CD4-positive, alpha-beta T cell (primary cell): ENCODE measurements around the gene GDAP2. TPM values are rescaled to one million over a fixed set of nuclear protein-coding genes. Genes with fewer than 3 reads are reported as not detected.
"Not testable (repeated sequence)": the region's sequence is repeated elsewhere in the genome, so short reads cannot be mapped to it uniquely, and the experiment has no call there.

Experiments
- ATAC-seq: fragments of 200-7000 bp; cut with Tn5 transposase; one replicate; pipeline ENCODE4 v1.10.0; 2022; ENCODE audit warnings: mild to moderate bottlenecking; ENCODE audit not compliant: poor library complexity
- CTCF ChIA-PET: fragments of 350-600 bp; sonication (Branson Sonifier 250); formaldehyde crosslinking; loops from one replicate; lab custom pipeline; 2021; ENCODE audit warnings: antibody characterized with exemption, inconsistent platforms; lab: Charles Lee
- POLR2A ChIA-PET: fragments of 350-600 bp; sonication (Branson Sonifier 250); formaldehyde crosslinking; loops from one replicate; lab custom pipeline; 2021; ENCODE audit warnings: antibody characterized with exemption, inconsistent platforms; lab: Charles Lee
- DNase-seq, 14 experiments: peaks; one replicate each; pipeline ENCODE4 v3.0.0-alpha.2; 2013 to 2020; ENCODE audit warnings: mixed read lengths in 2 of 14
- H3K27ac ChIP-seq, 2 donors: one replicate each; pipeline versions ENCODE4 v1.5.1 to v1.7.0; 2013; ENCODE audit warnings: low read length in 2 of 2, low read depth in 1 of 2, mild to moderate bottlenecking in 1 of 2
- H3K27me3 ChIP-seq, 2 experiments: 1 replicate in 1 of 2; 2 replicates in 1 of 2; pipeline versions ENCODE4 v1.6.1 to v1.7.0; 2013; ENCODE audit warnings: low read length in 2 of 2, control low read depth in 1 of 2, mild to moderate bottlenecking in 1 of 2, moderate library complexity in 1 of 2; ENCODE audit not compliant: insufficient read depth in 2 of 2, control insufficient read depth in 1 of 2
- H3K36me3 ChIP-seq: one replicate; pipeline ENCODE4 v1.6.1; 2013; ENCODE audit warnings: low read length, control low read depth; ENCODE audit not compliant: insufficient read depth
- H3K4me1 ChIP-seq: one replicate; pipeline ENCODE4 v1.6.1; 2013; ENCODE audit warnings: low read length, control low read depth; ENCODE audit not compliant: insufficient read depth
- H3K4me3 ChIP-seq: one replicate; pipeline ENCODE4 v1.5.1; 2013; ENCODE audit warnings: mild to moderate bottlenecking, low read length, moderate library complexity
- H3K9me3 ChIP-seq, 2 experiments: 1 replicate in 1 of 2; 2 replicates in 1 of 2; pipeline versions ENCODE4 v1.6.1 to v1.7.0; 2013; ENCODE audit warnings: low read length in 2 of 2, mild to moderate bottlenecking in 2 of 2, control low read depth in 1 of 2, moderate library complexity in 1 of 2; ENCODE audit not compliant: control insufficient read depth in 1 of 2, insufficient read depth in 1 of 2
- H3K27ac Mint-ChIP-seq: one replicate; pipeline ENCODE4 v1.8.0; 2020; ENCODE audit warnings: mixed read lengths
- H3K27me3 Mint-ChIP-seq: one replicate; pipeline ENCODE4 v1.8.0; 2021; ENCODE audit warnings: mixed read lengths
- H3K36me3 Mint-ChIP-seq: one replicate; pipeline ENCODE4 v1.8.0; 2021; ENCODE audit warnings: low read depth, mixed read lengths
- H3K4me1 Mint-ChIP-seq: one replicate; pipeline ENCODE4 v1.8.0; 2021; ENCODE audit warnings: low read depth, mixed read lengths
- H3K4me3 Mint-ChIP-seq: one replicate; pipeline ENCODE4 v1.8.0; 2020; ENCODE audit warnings: mild to moderate bottlenecking, mixed read lengths
- H3K9me3 Mint-ChIP-seq: one replicate; pipeline ENCODE4 v1.8.0; 2020; ENCODE audit warnings: mixed read lengths
- CTCF ChIP-seq: fragments of 200-600 bp; IDR thresholded peaks from one replicate; pipeline ENCODE4 v1.8.0; 2022; ENCODE audit warnings: antibody characterized with exemption, mild to moderate bottlenecking
- intact Hi-C, 2 experiments: fragments of 100-400 bp; cut with DNase I in 1 of 2; cut with micrococcal nuclease in 1 of 2; formaldehyde crosslinking; loops; one replicate each; pipeline versions ENCODE4 v1.15.1 to v1.9.0; 2023 to 2025; cut with DNase I, micrococcal nuclease
- total RNA-seq, 174 experiments: library from RNA in 2 of 174; stranded (reverse) in 2 of 174; gene quantifications; one replicate each; pipeline ENCODE4 v1.2.3 and lab custom pipeline; 2021 to 2026

The GDAP2 gene
- total RNA-seq, 2 experiments from 2014 or later, result 18.1 to 18.9 TPM

GRCh38 chr1:117846674-117847425, 82.6 kb downstream of the GDAP2 start:
- POLR2A ChIA-PET, result no interaction called here
- Mint-ChIP-seq H3K27me3 (no peaks in the 10 kb centered on the region), H3K4me1 (no peaks in the 10 kb centered on the region), H3K4me3 (no peak overlapping the region), H3K36me3 (peaks cover 49% of the 10 kb centered on the region), H3K9me3 (peaks cover 23% of the 10 kb centered on the region), H3K27ac (no peak overlapping the region)
- ATAC-seq (no peak), DNase-seq (no peak)
- CTCF ChIA-PET, result no interaction called here
- Histone ChIP-seq H3K27me3 (no peaks in the 10 kb centered on the region), H3K27ac (no peak overlapping the region), H3K4me1 (no peaks in the 10 kb centered on the region), H3K9me3 (peaks cover 0 to 5% of the 10 kb centered on the region in 2 experiments), H3K4me3 (no peak overlapping the region), H3K36me3 (no peaks in the 10 kb centered on the region)
- TF ChIP-seq CTCF, result no peak
- intact Hi-C loops, result no loop called here

DNA sequence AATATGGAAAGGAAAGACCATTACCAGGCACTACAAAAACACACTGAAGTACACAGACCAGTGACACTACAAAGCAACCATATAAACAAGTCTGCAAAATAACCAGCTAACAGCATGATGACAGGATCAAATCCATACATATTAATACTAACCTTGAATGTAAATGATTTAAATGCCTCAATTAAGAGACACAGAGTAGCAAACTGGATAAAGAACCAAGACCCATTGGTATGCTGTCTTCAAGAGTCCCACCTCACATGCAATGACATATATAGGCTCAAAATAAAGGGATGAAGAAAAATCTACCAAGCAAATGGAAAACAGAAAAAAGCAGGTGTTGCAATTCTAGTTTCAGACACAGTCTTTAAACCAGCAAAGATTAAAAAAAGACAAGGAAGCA, 84.9 kb downstream of the GDAP2 start:
- ATAC-seq, H3K4me3 Mint-ChIP-seq, H3K27me3 ChIP-seq, H3K36me3 ChIP-seq, POLR2A ChIA-PET, H3K4me1 ChIP-seq, H3K4me1 Mint-ChIP-seq, H3K27ac Mint-ChIP-seq, H3K4me3 ChIP-seq, H3K27me3 Mint-ChIP-seq, H3K27ac ChIP-seq, DNase-seq, H3K9me3 ChIP-seq, intact Hi-C loops: not testable (repeated sequence)
- peaks cover 23% of the 10 kb centered on the region for H3K9me3 Mint-ChIP-seq
- CTCF ChIA-PET, result interaction anchor here (1.5 kb wide), 1 partner anchor 16 kb away, joined by 3 read pairs; no protein-coding TSS in a partner anchor
- H3K36me3 Mint-ChIP-seq, result peaks cover 61% of the 10 kb centered on the region

GRCh38 chr1:117843791-117844190, 85.6 kb downstream of the GDAP2 start:
- ChIA-PET CTCF (interaction anchor here (1.5 kb wide), 1 partner anchor 17 kb away, joined by 3 read pairs; no protein-coding TSS in a partner anchor), POLR2A (no interaction called here)
- DNase-seq, result no peak
- Mint-ChIP-seq H3K4me1 (no peaks in the 10 kb centered on the region), H3K9me3 (peaks cover 23% of the 10 kb centered on the region), H3K36me3 (peaks cover 61% of the 10 kb centered on the region), H3K27me3 (no peaks in the 10 kb centered on the region), H3K27ac (no peak overlapping the region), H3K4me3 (no peak overlapping the region)
- no peak for ATAC-seq
- intact Hi-C loops, result no loop called here
- peaks cover 0 to 5% of the 10 kb centered on the region in 2 experiments for H3K9me3 ChIP-seq
- H3K4me1 ChIP-seq, result no peaks in the 10 kb centered on the region
- H3K27me3 ChIP-seq, result no peaks in the 10 kb centered on the region
- TF ChIP-seq CTCF, result no peak
- H3K36me3 ChIP-seq, result no peaks in the 10 kb centered on the region
- no peak overlapping the region for H3K4me3 ChIP-seq
- no peak overlapping the region for H3K27ac ChIP-seq
